ENCODE results near the gene ABCA3. TPM values are rescaled to one million over a fixed set of nuclear protein-coding genes. Genes with fewer than 3 reads are reported as not detected.
A peak's percentile ranks its signal among the peaks of the same experiment; 100 is the strongest.

ABCA3 gene
- total RNA-seq, 1 donor from 2014 or later = 1.2 TPM

GRCh38 chr16:2350500-2350899, 10.0 kb upstream of the ABCA3 start:
- ATAC-seq = no peak

GRCh38 chr16:2343211-2343610, 2.7 kb upstream of the ABCA3 start:
- ATAC-seq = no peak

GRCh38 chr16:2341456-2342447, 1.2 kb upstream of the ABCA3 start:
- peak; percentile 4 for ATAC-seq

GRCh38 chr16:2339521-2340484, 725 bp downstream of the ABCA3 start:
- ATAC-seq = peak; percentile 45

GRCh38 chr16:2337431-2338296, 2.9 kb downstream of the ABCA3 start:
- no peak for ATAC-seq

GRCh38 chr16:2335286-2335895, 5.1 kb downstream of the ABCA3 start:
- ATAC-seq = no peak

- ATAC-seq = peak; percentile 48
These were observed 6.7 kb downstream of the ABCA3 start for GRCh38 chr16:2333772-2334379.

GRCh38 chr16:2333231-2333630, 7.3 kb downstream of the ABCA3 start:
- no peak for ATAC-seq

GRCh38 chr16:2331931-2332267, 8.6 kb downstream of the ABCA3 start:
- ATAC-seq = no peak

GRCh38 chr16:2331199-2331930, 9.2 kb downstream of the ABCA3 start:
- ATAC-seq = no peak

GRCh38 chr16:2329532-2329931, 11.0 kb downstream of the ABCA3 start:
- ATAC-seq = no peak

GRCh38 chr16:2328428-2328827, 12.1 kb downstream of the ABCA3 start:
- no peak for ATAC-seq

GRCh38 chr16:2326191-2326590, 14.3 kb downstream of the ABCA3 start:
- ATAC-seq = no peak

- ATAC-seq = no peak
These were observed 14.7 kb downstream of the ABCA3 start for GRCh38 chr16:2325791-2326190.

GRCh38 chr16:2325181-2325580, 15.3 kb downstream of the ABCA3 start:
- ATAC-seq = no peak

GRCh38 chr16:2324296-2324859, 16.1 kb downstream of the ABCA3 start:
- ATAC-seq = no peak

- ATAC-seq = no peak
These were observed 16.8 kb downstream of the ABCA3 start for GRCh38 chr16:2323701-2324100.

- no peak for ATAC-seq
These were observed 20.9 kb downstream of the ABCA3 start for GRCh38 chr16:2319606-2320005.

GRCh38 chr16:2317231-2318020, 23.1 kb downstream of the ABCA3 start:
- no peak for ATAC-seq

Measured in esophagus mucosa (tissue), 1 donor.